Activated B cell treated with CpG ODN at 0.5 μM for 24 hours (primary cell): ENCODE data around the gene JMJD7. TPM values are rescaled to one million over a fixed set of nuclear protein-coding genes. Genes with fewer than 3 reads are reported as not detected.

Source experiments
- ATAC-seq: fragments of 200-7000 bp; cut with Tn5 transposase; one replicate; pipeline ENCODE4 v1.10.0; 2021; ENCODE audit warnings: low read depth, mild to moderate bottlenecking, moderate library complexity
- CTCF ChIA-PET: fragments of 350-600 bp; sonication (Branson Sonifier 250); formaldehyde crosslinking; loops from one replicate; lab custom pipeline; 2021; ENCODE audit warnings: antibody characterized with exemption; lab: Charles Lee
- POLR2A ChIA-PET: fragments of 350-600 bp; sonication (Branson Sonifier 250); formaldehyde crosslinking; loops from one replicate; lab custom pipeline; 2021; ENCODE audit warnings: antibody characterized with exemption; lab: Charles Lee
- DNase-seq: peaks from one replicate; pipeline ENCODE4 v3.0.0; 2022
- H3K27ac Mint-ChIP-seq: one replicate; pipeline ENCODE4 v1.8.0; 2020; ENCODE audit warnings: mixed read lengths
- H3K27me3 Mint-ChIP-seq: one replicate; pipeline ENCODE4 v1.8.0; 2021; ENCODE audit warnings: mixed read lengths
- H3K36me3 Mint-ChIP-seq: one replicate; pipeline ENCODE4 v1.8.0; 2021; ENCODE audit warnings: low read depth, mixed read lengths
- H3K4me1 Mint-ChIP-seq: one replicate; pipeline ENCODE4 v1.8.0; 2021; ENCODE audit warnings: mixed read lengths
- H3K4me3 Mint-ChIP-seq: one replicate; pipeline ENCODE4 v1.8.0; 2020; ENCODE audit warnings: mild to moderate bottlenecking, mixed read lengths
- H3K9me3 Mint-ChIP-seq: one replicate; pipeline ENCODE4 v1.8.0; 2020; ENCODE audit warnings: mixed read lengths
- CTCF ChIP-seq: fragments of 200-600 bp; IDR thresholded peaks from one replicate; pipeline ENCODE4 v1.8.0; 2022; ENCODE audit warnings: antibody characterized with exemption, mild to moderate bottlenecking
- intact Hi-C: fragments of 100-400 bp; cut with micrococcal nuclease; formaldehyde crosslinking; loops from one replicate; pipeline ENCODE4 v1.15.1; 2024
- total RNA-seq: library from RNA; stranded (reverse); gene quantifications from 2 replicates; pipeline ENCODE4 v1.2.3, GENCODE V29; 2022

Gene JMJD7
- 12.1 and 16.5 TPM in 2 replicates for total RNA-seq

GRCh38 chr15:41827880-41828806 lies at the start of gene JMJD7:
TSS of gene JMJD7 (plus strand) at chr15:41828092. CDS start at chr15:41828125, 33 bp downstream.
- ATAC-seq (peak; percentile 98), DNase-seq (peak; percentile 93)
- H3K9me3 Mint-ChIP-seq, result no peaks in the 10 kb centered on the region
- H3K27ac Mint-ChIP-seq, result peak within 1 kb of the TSS; percentile 73
- H3K36me3 Mint-ChIP-seq, result peaks cover 25% of the 10 kb centered on the region
- CTCF ChIA-PET, result interaction anchor here (0.9 to 1.5 kb wide), 2 partner anchors 54 to 75 kb away, joined by 3 to 6 read pairs; partner anchors contain the start of gene MAPKBP1
- peak within 1 kb of the TSS; percentile 91 for H3K4me3 Mint-ChIP-seq
- intact Hi-C loops, result loop anchor here (1.0 to 2.0 kb wide), 6 partner anchors 54 to 167 kb away; partner anchors contain the start of genes MAPKBP1 and SPTBN5
- no peaks in the 10 kb centered on the region for H3K27me3 Mint-ChIP-seq
- POLR2A ChIA-PET, result no interaction called here
- peaks cover 21% of the 10 kb centered on the region for H3K4me1 Mint-ChIP-seq
- TF ChIP-seq CTCF, result no peak

GRCh38 chr15:41778521-41778920 lies 49.4 kb upstream of the JMJD7 start:
- intact Hi-C loops, result no loop called here
- CTCF ChIA-PET, result interaction anchor here (1.0 to 9.8 kb wide), 3 partner anchors 8 to 126 kb away, joined by 3 to 309 read pairs (median 4); no protein-coding TSS in a partner anchor
- ATAC-seq (no peak), DNase-seq (no peak)
- no peaks in the 10 kb centered on the region for H3K27me3 Mint-ChIP-seq
- peaks cover 9% of the 10 kb centered on the region for H3K36me3 Mint-ChIP-seq
- H3K4me3 Mint-ChIP-seq, result no peak overlapping the region
- H3K9me3 Mint-ChIP-seq, result no peaks in the 10 kb centered on the region
- H3K4me1 Mint-ChIP-seq, result peaks cover 77% of the 10 kb centered on the region
- POLR2A ChIA-PET, result no interaction called here
- peak overlapping the region; percentile 47 for H3K27ac Mint-ChIP-seq
- no peak for TF ChIP-seq CTCF

- ChIA-PET POLR2A (no interaction called here), CTCF (interaction anchor here (1.9 to 9.8 kb wide), 2 partner anchors 32 to 125 kb away, joined by 6 to 309 read pairs; no protein-coding TSS in a partner anchor)
- Mint-ChIP-seq H3K4me3 (no peak overlapping the region), H3K27ac (peak overlapping the region; percentile 19), H3K36me3 (peaks cover 10% of the 10 kb centered on the region), H3K27me3 (no peaks in the 10 kb centered on the region), H3K9me3 (no peaks in the 10 kb centered on the region), H3K4me1 (peaks cover 76% of the 10 kb centered on the region)
- intact Hi-C loops, result no loop called here
- ATAC-seq, result no peak
- TF ChIP-seq CTCF, result no peak
- DNase-seq, result no peak
Measured at GRCh38 chr15:41779662-41780157, 48.2 kb upstream of the JMJD7 start.

GRCh38 chr15:41780266-41780665 lies 47.6 kb upstream of the JMJD7 start:
- CTCF ChIA-PET, result interaction anchor here (1.9 kb wide), 1 partner anchor 124 kb away, joined by 6 read pairs; no protein-coding TSS in a partner anchor
- no peak overlapping the region for H3K4me3 Mint-ChIP-seq
- POLR2A ChIA-PET, result interaction anchor here (0.6 kb wide), 1 partner anchor 350 kb away, joined by 3 read pairs; no protein-coding TSS in a partner anchor

More at GRCh38 chr15:41780266-41780665, 47.6 kb upstream of the JMJD7 start:
- H3K4me1 Mint-ChIP-seq, result peaks cover 71% of the 10 kb centered on the region
- peak overlapping the region; percentile 19 for H3K27ac Mint-ChIP-seq
- peaks cover 7% of the 10 kb centered on the region for H3K36me3 Mint-ChIP-seq
- H3K27me3 Mint-ChIP-seq, result no peaks in the 10 kb centered on the region
- ATAC-seq (no peak), DNase-seq (no peak)
- no peak for TF ChIP-seq CTCF
- intact Hi-C loops, result no loop called here
- H3K9me3 Mint-ChIP-seq, result no peaks in the 10 kb centered on the region
